NCI-H226 (cell line): Measurements from ENCODE around the gene LARGE1.

ENCODE experiments used
- DNase-seq: peaks from one replicate; pipeline ENCODE4 v3.0.0-alpha.2; 2015

Gene LARGE1

DNA sequence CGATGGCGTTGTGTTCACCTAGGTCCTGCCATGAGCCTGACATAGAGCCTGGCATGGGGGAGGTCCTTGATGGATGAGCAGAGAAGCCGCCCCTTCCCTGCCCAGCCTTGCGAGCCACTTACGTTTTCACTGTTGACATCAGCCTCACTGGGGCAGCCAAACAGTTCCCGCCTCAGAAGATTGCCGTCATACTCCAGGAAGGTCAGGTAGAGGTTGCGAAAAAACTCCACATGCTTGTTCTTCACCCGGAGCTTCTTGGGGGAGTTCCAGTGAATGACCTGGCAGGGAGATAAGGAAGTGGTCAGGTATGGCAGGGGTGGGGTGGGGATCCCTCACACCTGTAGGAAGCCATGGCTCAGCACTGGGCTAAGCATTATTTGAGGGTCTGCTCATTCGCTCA is 582.8 kb downstream of the LARGE1 start:
- DNase-seq = no peak

DNA sequence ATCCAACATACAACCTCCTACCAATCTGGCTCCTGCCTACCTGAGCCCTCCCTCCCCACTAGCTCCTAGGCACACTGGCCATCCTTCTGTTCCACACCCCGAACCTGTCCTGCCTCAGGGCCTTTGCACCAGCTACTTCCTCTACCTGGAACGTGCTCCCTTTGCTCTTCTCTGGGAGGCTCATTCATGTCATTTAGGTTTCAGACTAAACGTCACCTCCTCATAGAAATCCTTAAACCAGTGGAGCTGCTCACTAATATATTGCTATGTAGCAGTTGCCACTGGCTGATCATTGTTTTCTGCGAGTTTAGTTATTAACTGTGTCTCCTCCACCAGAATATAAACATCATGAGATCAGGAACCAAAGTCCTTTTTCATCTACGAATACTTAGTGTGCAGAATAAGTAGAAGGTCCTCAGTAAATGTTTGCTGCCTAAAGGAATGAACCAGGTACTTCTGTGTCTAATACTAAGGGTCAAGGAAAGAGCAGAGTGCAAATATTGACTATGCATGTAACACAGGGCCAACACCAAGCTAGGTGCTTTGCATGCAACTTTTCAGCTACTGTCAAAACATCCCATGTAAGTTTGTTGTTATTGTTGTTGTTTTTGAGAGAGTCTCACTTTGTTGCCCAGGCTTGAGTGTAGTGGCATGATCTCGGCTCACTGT is 584.5 kb downstream of the LARGE1 start:
- DNase-seq = no peak

DNA sequence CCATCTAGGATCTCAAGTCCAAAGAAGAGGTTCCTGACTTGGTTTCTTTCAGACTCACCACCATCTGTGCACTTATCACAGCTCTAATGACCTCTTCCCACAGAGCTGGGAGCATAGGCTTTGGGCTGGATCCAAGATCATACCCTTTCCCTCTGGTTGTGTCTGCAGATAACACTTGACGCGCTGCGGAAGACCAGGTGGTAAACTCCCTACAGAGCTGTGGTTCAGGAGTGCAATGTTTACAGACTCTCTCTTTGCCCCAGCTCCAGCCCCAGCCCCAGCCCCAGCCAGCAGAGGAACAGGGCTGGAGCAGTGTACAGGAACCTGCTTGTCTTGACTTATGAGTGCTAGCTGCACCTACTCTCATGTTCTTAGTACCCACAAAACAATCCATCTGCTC is 587.7 kb downstream of the LARGE1 start:
- DNase-seq = no peak

DNA sequence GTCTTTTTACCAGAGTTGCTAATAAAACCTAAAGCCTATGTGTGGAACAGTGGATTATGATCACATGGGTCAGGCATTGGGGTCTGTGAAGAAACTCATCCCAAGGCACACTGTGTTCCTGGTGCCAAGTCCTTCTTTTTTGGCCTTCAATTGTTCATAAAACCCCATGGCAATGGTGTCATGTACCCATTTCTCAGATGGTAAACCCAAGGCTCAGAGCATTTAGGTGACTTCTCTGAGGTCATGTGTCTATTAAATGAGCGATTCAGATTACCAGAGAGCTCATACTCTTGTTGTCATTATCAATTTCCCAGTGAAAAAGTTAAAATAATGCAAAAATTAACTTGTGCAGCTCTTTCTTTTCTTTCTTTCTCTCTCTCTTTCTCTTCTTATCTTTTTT is 589.3 kb downstream of the LARGE1 start:
- DNase-seq = no peak

DNA sequence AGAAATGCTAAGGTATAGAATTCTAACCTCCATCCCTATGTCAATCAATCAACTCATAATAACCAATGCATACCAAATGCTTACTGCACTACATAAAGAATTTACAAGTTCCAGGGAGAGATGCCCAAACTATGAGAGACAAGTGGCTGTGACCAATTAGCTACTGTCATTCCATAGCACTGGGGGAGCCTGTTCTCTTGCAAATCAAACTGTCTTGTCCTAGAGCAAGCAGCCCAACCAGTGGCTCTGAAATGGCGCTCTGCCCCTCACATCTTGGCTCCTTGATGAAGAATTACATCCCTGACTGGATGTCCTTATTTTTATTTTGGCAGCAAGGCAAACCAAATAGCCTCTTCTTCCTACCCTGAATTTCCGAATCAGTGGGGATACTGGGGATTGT is 589.7 kb downstream of the LARGE1 start:
- DNase-seq = no peak

DNA sequence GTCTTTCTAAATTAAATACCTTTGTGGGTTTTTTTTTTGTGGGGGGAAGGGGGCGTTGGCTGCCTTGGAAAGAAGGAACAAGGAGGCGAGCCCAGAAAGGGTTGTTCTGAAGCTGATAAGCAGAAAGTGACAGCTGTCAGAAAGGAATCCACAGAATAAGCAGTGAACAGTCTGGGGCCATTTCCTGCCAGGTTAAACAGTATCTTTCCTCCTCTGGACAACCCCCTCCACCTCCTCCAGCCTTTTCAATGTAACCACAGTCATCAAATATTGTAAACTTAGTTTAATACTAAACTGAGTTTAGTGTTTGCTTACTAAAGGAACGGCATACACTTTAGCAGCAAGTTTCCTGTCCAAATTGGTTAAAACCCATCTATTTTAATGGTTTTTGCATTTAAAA is 590.9 kb downstream of the LARGE1 start:
- DNase-seq = peak; percentile 36

DNA sequence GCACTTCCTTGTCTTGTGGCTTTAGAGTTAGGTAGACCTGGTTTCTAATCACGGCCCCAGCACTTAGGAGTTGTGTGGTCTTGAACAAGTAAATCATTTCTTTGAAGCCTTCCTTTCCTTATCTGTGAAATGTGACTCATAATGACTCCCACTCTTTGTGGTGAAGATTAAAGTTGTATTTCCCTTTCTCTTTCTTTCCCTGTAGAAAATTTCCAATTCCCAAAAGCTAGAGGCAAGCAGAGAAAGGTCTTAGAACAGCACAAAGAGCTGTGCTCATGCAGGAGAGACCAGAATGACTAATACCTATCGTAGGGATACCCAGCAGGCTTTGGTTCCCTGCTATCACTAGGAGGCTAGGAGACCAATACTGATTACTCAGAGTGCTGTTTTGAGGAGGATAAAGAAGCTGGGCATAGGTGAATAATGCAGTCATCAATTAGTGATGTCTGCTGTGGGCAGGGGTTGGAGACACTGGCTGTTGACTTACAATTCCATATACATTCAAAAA is 591.4 kb downstream of the LARGE1 start:
- DNase-seq = peak; percentile 88

DNA sequence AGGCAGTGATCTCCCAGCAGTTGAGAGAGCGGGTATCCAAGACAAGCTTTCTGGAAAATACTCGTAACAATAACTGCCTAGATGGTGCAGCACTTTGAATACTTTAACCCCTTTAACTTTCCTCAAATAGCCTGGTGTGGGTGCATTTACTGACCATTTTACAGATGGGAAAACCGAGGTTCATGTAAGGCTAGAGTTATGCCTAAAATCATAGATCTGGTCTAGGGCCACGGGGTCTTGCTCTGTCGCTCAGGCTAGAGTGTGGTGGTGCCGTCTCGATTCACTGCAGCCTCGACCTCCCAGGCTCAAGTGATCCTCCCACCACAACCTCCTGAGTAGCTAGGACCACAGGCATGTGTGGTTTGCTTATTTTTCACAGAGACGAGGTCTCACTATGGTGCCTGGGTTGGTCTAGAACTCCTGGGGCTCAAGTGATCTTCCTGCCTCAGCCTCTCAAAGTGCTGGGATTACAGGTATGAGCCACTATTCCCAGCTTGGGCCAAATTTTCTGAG is 592.9 kb downstream of the LARGE1 start:
- no peak for DNase-seq

DNA sequence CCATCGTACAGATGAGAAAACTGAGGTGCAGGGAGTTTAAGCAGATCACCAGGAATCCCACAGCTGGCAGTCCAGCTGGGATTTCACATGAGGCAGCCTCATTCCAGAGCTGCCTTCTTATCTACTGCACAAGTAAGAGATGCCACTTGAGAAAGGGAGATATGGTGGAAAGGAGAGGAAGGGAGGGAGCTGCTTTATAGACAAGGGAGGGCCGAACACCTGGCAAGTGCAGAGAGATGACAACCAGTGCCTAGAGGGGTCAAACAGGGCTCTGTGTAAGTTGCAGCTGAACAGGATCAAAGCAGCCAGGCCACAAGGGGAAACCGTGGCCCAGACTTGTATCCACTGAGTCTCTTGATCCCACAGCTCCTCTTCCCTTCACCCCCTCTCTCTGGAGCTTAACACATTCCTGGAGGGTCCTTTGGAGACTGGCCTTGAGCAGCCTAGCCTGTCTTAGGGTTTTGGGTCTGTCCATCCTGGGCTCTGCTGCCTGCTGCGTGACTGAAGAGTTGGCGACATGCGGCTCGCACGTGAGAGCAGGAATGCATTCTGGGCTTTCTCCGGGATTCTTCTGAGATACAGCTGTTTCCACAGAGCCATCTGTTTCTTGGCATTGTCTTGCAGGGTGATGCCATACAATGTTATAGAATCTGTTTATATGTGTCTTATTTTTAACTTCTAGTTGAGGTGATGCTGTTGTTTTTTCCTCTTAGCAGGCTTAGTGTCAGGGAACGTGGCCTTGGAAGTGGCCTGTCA is 593.6 kb downstream of the LARGE1 start:
- DNase-seq = peak; percentile 30

DNA sequence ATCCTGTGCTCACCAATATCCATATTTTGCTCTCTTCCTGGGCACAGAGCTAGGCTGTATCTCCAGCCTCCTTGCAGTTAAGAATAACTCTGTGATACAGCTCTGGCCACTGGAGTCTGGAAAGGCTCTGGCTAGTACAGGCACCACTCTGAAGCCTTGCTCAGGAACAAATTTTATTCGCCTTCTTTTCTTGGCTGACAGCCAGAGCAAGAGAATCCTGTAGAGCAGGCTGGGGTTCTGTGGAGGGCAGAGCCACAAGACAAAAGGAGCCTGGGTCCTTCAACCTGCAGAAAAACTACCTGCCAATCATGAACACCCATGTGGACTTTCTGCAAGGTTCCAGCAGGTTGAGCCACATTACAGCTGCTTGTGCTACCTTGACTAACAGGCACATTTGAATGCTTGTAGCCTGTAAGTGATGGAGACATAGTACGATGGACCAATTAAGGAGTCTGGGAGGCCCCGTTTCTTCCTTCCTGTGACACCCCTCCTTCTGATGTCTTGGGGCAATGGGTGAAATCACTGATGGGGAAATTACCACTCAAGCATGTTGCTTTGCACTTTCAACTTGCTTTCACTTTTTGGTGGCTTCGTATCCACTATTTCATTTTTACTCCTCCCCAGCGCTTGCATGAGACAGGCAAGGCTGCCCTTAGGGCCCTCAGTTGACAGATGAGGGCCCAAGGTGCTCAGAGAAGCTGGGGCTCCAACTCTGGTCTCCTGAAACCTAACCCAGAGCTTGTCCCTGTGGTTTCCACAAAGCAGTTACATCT is 594.9 kb downstream of the LARGE1 start:
- DNase-seq = no peak

DNA sequence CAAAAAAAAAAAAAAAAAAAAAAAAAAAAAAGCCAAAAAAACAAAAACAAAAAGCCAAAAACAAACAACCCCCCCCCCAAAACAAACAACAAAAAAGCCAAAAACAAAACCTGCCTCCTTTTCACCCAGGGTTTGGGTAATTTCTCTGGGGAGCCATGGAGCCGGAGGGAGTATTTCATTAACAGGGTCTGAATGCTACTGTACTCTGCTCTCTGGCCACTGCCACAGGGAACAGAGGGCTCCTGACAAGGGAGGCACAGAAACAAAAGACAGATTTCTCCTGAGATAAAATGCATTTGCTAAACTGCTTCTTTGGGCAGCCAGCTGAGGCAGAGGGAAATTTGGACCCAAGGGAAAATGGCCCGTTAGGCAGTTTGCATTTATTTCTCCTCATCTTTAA is 596.0 kb downstream of the LARGE1 start:
- DNase-seq = no peak

DNA sequence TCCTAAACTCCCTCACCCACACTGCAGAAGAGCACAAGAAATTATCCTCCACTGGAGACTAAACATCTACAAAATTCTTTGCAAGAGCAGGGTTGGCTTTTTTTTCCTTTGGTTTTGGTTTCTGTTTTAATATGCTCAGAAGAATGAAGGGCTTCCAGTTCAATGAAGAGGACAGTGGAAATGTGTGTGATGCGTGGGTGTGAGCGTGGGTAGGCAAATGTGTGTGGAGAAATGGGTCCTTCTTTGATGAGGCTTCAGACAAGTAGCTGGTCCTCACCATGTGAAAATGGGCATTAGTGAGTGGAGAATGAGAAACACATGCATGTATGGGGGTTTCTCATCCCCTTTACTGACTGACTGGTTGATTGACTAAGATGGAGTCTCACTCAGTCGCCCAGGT is 598.8 kb downstream of the LARGE1 start:
- no peak for DNase-seq

DNA sequence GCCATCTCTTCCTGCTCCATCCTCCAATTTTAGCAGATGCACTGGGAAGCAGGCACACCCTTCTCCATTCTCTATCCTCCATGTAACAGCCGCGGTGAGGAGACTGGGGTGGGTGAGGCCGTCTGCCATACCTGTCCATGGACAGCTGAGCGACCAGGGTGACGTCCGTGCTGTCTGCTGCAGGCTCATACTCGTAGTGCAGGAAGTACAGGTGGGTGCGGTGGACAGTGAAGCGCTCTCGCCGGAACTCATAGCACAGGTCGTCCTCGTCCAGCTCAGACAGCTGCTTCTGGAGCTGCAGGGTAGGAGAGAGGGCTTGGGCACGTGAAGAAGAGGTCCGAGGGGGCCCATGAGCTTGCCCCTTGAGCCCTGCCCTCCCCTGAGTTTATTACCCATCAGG is 604.3 kb downstream of the LARGE1 start:
- DNase-seq = no peak

DNA sequence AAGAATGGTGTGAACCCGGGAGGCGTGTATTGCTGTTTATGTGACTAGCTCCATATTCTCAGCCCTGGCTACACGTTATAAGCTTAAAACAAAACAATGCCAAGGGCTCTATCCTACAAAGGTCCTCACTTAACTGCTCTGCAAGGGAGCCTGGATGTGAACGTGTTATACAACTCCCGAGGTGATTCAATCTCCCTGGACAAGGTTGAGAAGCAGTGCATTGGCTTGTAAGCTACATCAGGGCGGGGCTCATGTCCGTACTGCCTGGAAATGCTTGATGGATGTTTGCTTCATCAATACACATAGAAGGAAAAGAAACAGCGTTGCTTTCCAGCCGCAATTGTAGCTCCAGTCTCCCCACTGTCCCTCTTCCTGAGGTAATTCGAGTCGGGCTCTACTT is 605.2 kb downstream of the LARGE1 start:
- no peak for DNase-seq

DNA sequence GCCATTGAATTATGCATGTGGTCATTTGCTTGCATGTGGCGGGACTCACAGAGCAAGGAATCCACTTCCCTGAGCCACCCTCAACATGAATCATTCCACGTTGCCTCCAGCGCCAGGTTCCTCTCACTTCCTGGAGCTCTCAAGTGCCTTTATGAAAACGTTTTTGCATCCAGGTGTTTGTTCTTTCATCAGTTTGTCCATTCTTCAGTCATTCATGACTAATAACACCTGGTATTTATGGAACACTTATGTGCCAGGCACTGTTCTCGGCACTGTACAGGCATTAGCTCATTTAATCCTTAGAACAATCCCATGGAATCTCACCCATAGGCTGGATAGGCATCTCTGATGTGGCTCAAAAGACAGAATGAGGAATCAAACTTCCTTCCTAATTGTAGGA is 606.0 kb downstream of the LARGE1 start:
- no peak for DNase-seq

DNA sequence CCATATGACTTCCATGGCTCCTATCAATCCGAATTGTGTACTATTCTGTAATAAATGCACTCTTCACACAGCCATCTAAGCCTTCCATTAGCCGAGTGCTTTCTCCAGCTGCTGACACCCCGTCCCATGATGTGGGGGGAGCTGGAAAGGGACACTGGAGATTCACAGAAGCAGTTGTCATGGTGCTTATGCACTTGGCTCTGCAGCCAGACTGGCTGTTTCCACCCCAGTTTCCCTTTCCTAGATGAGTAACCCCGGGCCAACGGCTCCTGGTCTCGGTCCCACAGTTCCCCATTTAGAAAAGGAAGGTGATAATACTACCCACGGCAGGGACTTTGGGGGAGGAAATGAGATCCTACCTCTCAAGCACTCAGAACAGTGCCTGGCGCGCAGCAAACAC is 617.2 kb downstream of the LARGE1 start:
- DNase-seq = no peak

DNA sequence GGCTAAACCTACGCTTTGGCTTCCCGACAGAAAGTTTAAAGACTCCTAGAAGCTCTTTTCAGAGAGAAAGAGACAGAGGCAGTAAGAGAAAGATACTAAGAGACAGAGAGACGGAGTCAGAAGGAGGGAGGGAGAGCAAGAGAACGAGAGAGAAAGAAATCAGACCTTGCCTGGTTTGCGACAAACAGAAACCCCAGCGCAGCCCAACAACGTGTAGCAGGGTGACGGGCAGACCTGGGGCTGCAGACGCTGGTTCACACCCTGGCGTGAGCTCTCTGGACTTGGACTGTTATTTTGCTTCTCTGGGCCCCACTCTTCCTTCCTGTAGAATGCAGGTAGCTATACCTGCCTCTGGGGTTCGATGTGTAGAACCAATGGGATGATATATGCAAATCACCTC is 617.7 kb downstream of the LARGE1 start:
- no peak for DNase-seq

DNA sequence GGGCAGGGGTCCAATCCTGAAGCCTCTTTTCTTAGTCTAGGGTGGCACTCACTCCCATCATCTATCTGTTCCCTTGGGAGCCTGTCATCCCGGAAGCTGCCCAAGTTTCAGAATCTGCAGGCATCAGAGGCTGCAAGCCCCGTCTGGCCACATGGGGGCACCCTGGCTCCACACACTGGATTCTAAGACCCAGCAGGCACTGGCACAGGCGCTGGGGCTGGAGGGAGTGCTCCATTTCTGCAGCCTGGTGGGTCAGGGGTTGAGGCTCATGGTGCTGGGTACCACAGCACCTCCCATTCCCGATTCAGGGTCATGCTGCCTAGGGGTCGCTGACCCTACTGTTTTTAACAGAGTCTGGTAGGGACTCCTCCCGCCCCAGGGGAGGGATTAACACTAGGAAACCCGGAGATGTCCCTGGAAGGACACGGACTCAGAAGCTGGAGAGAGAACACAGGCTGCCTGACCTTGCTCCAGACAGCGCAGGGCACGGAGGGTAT is 618.2 kb downstream of the LARGE1 start:
- peak; percentile 6 for DNase-seq

DNA sequence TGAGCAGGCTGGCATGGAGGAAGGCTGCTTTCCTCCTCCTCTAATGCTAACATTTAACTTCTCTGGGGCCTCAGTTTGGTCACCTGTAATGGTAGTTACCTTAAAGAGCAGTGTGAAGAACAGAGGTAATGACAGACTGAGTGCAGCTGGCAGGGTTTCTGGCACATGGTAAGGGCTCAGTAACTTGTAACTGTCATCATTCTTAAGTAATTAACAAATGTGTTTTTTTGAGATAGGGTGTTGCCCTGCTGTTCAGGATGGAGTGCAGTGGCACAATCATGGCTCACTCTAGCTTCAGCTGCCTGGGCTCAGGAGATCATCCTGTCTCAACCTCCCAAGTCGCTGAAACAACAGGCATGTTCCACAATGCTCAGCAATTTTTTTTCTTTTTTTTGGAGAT is 620.1 kb downstream of the LARGE1 start:
- no peak for DNase-seq

DNA sequence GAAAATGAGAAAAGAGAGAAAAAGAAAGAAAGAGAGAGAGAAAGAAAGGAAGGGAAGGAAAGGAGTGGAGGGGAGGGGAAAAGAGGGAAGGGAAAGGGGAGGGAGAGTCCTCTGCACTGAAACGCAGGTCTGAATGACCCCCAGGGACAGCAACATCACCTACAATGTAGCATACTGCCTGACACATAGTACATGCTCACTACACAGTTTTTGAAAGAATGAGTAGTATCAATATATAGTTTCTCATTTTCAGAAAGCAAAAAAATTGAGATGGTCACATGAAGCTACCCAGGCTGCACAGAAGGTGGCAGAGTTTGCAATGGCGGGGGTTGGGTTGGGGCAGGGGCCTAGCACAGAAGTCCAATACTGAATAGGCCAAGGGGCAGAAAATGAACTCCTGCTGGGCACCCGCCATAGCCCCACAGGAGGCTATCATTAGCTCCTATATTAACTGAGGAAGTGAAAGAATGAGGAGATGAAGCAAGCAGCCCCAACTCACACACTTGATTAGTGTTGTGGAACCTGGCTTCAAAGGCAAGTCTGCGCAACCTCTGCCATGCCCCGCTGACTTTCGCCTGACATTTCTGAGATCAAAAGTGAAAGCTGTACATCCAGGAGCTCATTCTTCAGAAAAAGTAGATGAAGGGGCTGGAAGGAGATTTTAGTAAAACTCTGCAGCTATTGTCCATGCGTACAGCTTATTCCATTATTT is 620.9 kb downstream of the LARGE1 start:
- DNase-seq = no peak

DNA sequence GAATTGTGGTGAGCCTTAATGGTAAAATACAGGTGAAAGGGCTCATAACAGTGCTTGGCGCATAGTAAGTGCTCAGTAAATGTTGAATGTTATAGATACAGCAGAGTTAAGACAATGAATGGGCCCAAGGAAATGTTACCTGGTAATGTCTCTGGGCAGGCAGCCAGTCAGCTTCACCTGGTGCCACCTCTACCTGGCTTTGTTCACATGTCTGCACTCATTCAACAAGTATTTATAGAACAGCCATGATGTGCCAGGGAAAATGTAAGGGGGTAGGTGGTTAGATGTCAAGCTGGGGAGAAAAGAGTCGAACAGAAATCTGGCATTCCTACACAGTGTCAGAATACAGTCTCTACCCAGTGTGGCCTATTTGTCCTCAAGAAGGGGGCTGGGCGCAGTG is 623.3 kb downstream of the LARGE1 start:
- DNase-seq = no peak

DNA sequence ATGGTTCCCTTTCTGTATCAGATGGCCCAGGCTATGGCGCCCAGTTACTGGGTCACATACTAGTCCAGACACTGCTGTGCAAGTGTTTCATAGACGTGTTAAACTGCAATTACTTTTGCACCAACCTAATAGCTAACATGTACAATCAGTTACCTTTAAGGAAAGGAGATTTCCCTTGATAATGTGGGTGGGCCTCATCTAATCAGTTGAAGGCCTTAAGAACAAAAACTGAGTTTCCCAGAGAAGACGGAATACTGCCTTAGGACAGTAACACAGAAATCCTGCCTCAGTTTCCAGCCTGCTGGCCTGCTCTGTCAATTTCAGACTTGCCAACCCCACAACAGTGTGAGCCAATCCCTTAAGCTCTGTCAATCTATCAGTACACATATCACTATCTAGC is 632.2 kb downstream of the LARGE1 start:
- no peak for DNase-seq

DNA sequence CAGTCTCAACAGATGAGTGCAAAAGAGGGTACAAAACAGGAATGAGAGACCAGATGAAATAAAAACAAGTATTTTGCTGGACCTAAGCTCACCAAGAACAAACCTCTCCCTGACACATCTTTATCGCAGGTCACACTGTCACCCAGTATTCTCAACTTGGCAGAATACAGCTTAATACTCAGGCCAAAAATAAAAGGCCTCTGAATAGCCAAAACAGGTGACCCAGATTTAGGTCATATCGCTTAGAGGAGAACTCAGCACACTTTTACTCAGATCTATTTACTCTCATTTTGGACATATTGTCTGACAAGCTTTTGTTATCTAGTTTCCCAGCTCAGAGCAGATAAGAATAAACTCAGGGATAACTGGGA is 645.2 kb downstream of the LARGE1 start:
- DNase-seq = no peak
